Ovary (tissue), 9 donors: Measurements from ENCODE around the gene CHKA. TPM values are rescaled to one million over a fixed set of nuclear protein-coding genes. Genes with fewer than 3 reads are reported as not detected.

Experiments used
- DNase-seq, 5 donors: peaks; one replicate each; pipeline ENCODE4 v3.0.0-alpha.2; 2019 to 2020
- H3K27ac ChIP-seq, 2 donors: fragments of 200-600 bp; one replicate each; pipeline versions ENCODE4 v1.5.1 to v1.8.0; 2019 to 2022
- H3K27me3 ChIP-seq: fragments of 200-600 bp; one replicate; pipeline ENCODE4 v1.8.0; 2022
- H3K36me3 ChIP-seq: fragments of 200-600 bp; sonication (generic); one replicate; pipeline ENCODE4 v1.5.1; 2019
- H3K4me1 ChIP-seq: one replicate; pipeline ENCODE4 v1.8.1; 2013; ENCODE audit warnings: mild to moderate bottlenecking, moderate library complexity; ENCODE audit not compliant: insufficient read depth
- H3K4me3 ChIP-seq: fragments of 200-600 bp; sonication (generic); one replicate; pipeline ENCODE4 v1.5.1; 2017
- H3K9me3 ChIP-seq, 2 donors: fragments of 200-600 bp in 1 of 2; sonication (generic) in 1 of 2; one replicate each; pipeline versions ENCODE4 v1.5.1 to v1.8.1; 2013 to 2019; ENCODE audit warnings: mild to moderate bottlenecking in 1 of 2, moderate library complexity in 1 of 2
- EP300 ChIP-seq: sonication (generic); formaldehyde crosslinking; IDR thresholded peaks from one replicate; pipeline ENCODE4 v1.6.1; 2017; ENCODE audit warnings: antibody characterized with exemption
- POLR2A ChIP-seq: fragments of 450-650 bp; IDR thresholded peaks from one replicate; pipeline ENCODE4 v1.6.1; 2017; ENCODE audit warnings: antibody characterized with exemption, mild to moderate bottlenecking, moderate library complexity
- WGBS, 3 donors: extraction: QIAGEN DNeasy Blood & Tissue Kit in 1 of 3; methylation state at CpG; one replicate each; pipeline versions ENCODE4 v1.1.5 to v1.1.7; 2013 to 2017; 5-methylcytosine and 5-hydroxymethylcytosine counted together
- intact Hi-C, 4 donors: fragments of 100-400 bp; cut with DNase I; formaldehyde crosslinking; loops; one replicate each; pipeline versions ENCODE4 v1.11.0 to v1.15.1; 2022 to 2023
- polyA plus RNA-seq, 2 donors: library from polyadenylated mRNA; stranded (reverse); fragments of 200-250 nt in 1 of 2; fragments of 350-450 nt in 1 of 2; fragmentation: Illumina TruSeq in 1 of 2; extraction: RNeasy Lipid Tissue Mini Kit (QIAGEN cat#74804) in 1 of 2; gene quantifications; one replicate each; pipeline ENCODE4 v1.2.3, GENCODE V29; 2013 to 2014
- total RNA-seq, 7 donors: library from RNA; depleted of rRNA in 2 of 7; stranded (reverse); fragments of >200 nt in 2 of 7; fragmentation: NEBNext Ultra II Directional in 3 of 7; extraction: Animal tissue kit (Norgen Biotek cat#: 25700) in 3 of 7; gene quantifications; one replicate each; pipeline versions ENCODE4 v1.1.0 to v1.2.4, GENCODE V29; 2016 to 2023
- TF ChIP-seq, protein P1 (sequence below), 3 donors: fragments of 450-650 bp in 2 of 3; fragments of 200-600 bp in 1 of 3; IDR thresholded peaks; one replicate each; pipeline versions ENCODE4 v1.5.1 to v1.8.0; 2016 to 2022; ENCODE audit warnings: antibody characterized with exemption in 3 of 3, mild to moderate bottlenecking in 1 of 3
- donor health status: DM: no; HTN: no; CAD: no; lungs with moderate emphysema.
- donor health status: DM: no; HTN: no; CAD: no.
- donor health status: Bipolar disorder and iron deficiency.
- donor health status: DM: yes; HTN: yes; CAD: no.
- donor health status: DM: no; HTN: no; CAD: no.
- donor health status: DM: yes; HTN: yes; CAD: no.

The CHKA gene
- total and polyA plus RNA-seq, 9 donors, result 15.6 to 45.3 (median 30.5) TPM

DNA sequence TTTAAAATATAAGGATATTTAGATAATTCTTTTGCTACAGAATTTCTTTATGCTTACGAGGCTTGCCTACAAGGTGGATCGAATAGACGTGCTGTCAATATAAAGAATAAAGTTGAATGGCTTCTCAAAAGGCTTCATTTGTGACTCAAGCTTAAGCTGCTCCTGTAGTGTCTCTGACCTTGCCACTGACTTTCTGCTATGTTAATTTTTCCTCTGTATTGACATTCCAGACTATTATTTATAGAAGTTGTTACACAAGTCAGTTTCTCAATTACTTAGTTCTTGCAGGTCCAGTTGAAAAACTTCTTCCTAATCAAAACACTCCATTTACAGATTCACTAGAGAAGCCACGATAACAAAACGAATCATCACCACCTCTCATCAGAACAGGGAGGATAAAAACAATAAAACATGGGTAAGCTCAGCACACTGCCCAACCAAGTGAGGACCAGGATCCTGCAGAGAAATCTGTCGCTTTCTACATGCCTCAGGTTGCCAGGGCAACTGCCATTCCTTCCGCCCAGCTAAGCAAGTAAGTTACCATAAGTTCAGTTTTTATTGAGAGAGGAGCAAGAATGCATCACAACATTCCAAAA is 39.0 kb upstream of the CHKA start:
- TF ChIP-seq EP300, result no peak
- no peak for DNase-seq
- H3K36me3 ChIP-seq, result no peaks in the 10 kb centered on the region
- intact Hi-C loops, result no loop called here
- WGBS, 3 donors, result 62 to 69% (median 64%) methylated on average over 7 of the region's 7 CpGs
- no peak overlapping the region for H3K4me3 ChIP-seq
- H3K27me3 ChIP-seq, result no peaks in the 10 kb centered on the region
- no peaks in the 10 kb centered on the region for H3K9me3 ChIP-seq
- no peaks in the 10 kb centered on the region for H3K4me1 ChIP-seq
- no peak overlapping the region for H3K27ac ChIP-seq

DNA sequence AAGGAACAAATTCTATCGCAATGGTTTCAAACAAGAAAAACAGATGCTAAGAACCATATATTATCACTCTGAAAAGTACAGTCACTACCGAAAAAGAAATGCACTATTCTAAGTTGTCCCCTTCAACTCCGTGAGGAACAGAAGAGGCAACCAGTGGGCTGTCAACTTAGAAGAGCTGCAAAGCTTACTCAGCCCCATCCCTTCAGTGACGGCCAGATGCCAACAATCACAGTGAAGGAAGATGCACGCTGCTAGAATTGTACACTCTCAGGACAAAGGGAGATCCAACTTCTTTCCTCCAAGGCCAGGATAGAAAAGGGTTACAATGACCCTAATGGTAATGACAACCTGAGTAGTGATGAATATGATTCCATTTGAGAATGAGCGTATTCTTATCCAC is 38.5 kb upstream of the CHKA start:
- no peaks in the 10 kb centered on the region for H3K4me1 ChIP-seq
- H3K27me3 ChIP-seq, result no peaks in the 10 kb centered on the region
- 68 to 82% (median 69%) methylated on average over 6 of the region's 6 CpGs for WGBS, 3 donors
- H3K27ac ChIP-seq, result no peak overlapping the region
- H3K4me3 ChIP-seq, result no peak overlapping the region
- H3K9me3 ChIP-seq, result no peaks in the 10 kb centered on the region
- DNase-seq, result no peak
- no peaks in the 10 kb centered on the region for H3K36me3 ChIP-seq
- TF ChIP-seq POLR2A, result no peak
- TF ChIP-seq, protein P1, sequence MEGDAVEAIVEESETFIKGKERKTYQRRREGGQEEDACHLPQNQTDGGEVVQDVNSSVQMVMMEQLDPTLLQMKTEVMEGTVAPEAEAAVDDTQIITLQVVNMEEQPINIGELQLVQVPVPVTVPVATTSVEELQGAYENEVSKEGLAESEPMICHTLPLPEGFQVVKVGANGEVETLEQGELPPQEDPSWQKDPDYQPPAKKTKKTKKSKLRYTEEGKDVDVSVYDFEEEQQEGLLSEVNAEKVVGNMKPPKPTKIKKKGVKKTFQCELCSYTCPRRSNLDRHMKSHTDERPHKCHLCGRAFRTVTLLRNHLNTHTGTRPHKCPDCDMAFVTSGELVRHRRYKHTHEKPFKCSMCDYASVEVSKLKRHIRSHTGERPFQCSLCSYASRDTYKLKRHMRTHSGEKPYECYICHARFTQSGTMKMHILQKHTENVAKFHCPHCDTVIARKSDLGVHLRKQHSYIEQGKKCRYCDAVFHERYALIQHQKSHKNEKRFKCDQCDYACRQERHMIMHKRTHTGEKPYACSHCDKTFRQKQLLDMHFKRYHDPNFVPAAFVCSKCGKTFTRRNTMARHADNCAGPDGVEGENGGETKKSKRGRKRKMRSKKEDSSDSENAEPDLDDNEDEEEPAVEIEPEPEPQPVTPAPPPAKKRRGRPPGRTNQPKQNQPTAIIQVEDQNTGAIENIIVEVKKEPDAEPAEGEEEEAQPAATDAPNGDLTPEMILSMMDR (IDR thresholded peaks at IDR 0.05), result no peak
- no peak for TF ChIP-seq EP300
- intact Hi-C loops, result no loop called here

DNA sequence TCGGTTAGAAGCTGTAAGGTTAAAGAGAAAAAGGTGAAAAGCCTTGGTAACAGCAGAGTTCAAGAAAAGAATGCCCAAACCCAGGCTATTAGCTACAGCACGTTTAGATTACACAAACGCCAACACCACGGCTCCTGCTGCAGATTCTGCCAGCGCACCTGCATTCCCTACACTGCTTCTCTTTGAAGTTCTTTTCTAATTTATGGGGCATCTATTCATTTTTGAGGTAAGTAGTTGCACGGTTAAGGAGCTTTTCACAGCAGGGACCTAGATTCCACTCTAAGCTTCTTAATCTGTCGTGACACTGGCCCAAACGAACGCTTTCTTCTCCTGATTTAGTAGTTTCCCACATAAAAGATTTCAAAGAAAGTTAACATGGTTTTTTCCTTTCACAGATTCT is 38.0 kb upstream of the CHKA start:
- no peak for DNase-seq
- intact Hi-C loops, result no loop called here
- no peaks in the 10 kb centered on the region for H3K9me3 ChIP-seq
- H3K4me1 ChIP-seq, result no peaks in the 10 kb centered on the region
- no peaks in the 10 kb centered on the region for H3K36me3 ChIP-seq
- TF ChIP-seq EP300 (no peak), POLR2A (no peak)
- TF ChIP-seq, protein P1 (IDR thresholded peaks at IDR 0.05), result no peak
- no peaks in the 10 kb centered on the region for H3K27me3 ChIP-seq
- H3K27ac ChIP-seq, result no peak overlapping the region
- no peak overlapping the region for H3K4me3 ChIP-seq
- WGBS, 3 donors, result 85 to 87% (median 86%) methylated on average over 9 of the region's 9 CpGs

DNA sequence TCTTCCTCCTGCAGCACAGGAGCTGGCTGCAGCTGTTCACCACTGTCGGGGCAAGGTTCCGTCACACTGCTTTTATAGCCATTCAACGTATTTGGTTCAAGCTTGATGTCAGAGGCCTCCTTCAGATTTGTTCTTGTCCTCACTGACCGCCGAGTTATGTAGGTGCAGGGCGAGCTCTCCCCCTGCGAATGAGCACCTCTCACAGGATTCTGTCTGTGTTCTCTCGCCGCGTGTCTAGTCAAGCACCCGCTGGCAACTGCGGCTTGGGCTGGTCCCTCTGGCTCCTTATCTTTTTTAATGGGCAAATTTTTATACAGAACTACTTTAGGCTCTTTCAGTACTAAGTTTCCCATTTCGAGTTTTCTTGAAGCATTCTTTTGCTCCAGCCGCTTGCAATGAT is 37.4 kb upstream of the CHKA start:
- no peak for TF ChIP-seq EP300
- TF ChIP-seq POLR2A, result no peak
- TF ChIP-seq, protein P1 (IDR thresholded peaks at IDR 0.05), result no peak
- Histone ChIP-seq H3K27me3 (no peaks in the 10 kb centered on the region), H3K36me3 (no peaks in the 10 kb centered on the region), H3K27ac (no peak overlapping the region), H3K4me1 (no peaks in the 10 kb centered on the region), H3K9me3 (no peaks in the 10 kb centered on the region), H3K4me3 (no peak overlapping the region)
- intact Hi-C loops, result no loop called here
- no peak for DNase-seq
- 96 to 99% (median 96%) methylated on average over 14 of the region's 14 CpGs for WGBS, 3 donors

DNA sequence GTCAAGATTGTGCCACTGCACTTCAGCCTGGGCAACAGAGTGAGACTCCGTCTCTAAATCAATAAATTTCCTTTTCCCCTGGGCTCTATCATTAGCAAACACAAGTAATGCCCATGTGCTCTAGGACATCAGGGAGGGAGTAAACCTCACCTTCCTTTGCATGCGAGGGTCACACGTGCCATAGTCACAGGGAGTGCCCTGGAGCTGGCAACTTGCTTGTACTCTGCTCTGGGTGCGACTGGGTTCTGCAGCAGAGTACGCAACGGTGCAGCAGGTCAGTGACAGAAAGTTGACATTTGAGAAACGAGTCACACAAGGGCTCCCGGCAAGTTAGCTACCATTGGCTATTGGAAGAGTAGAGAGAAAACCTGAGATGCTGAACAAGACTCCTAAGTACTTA is 32.6 kb upstream of the CHKA start:
- H3K4me1 ChIP-seq, result peaks cover 2% of the 10 kb centered on the region
- no peak for DNase-seq
- WGBS, 3 donors, result 81 to 88% (median 87%) methylated on average over 8 of the region's 8 CpGs
- H3K27me3 ChIP-seq, result no peaks in the 10 kb centered on the region
- no peaks in the 10 kb centered on the region for H3K9me3 ChIP-seq
- no peak overlapping the region for H3K27ac ChIP-seq
- no peak for TF ChIP-seq EP300
- no peak for TF ChIP-seq POLR2A
- TF ChIP-seq, protein P1 (IDR thresholded peaks at IDR 0.05), result no peak
- no peak overlapping the region for H3K4me3 ChIP-seq
- H3K36me3 ChIP-seq, result no peaks in the 10 kb centered on the region
- intact Hi-C loops, result no loop called here
